ENCODE results near the gene CTSF. TPM values are rescaled to one million over a fixed set of nuclear protein-coding genes. Genes with fewer than 3 reads are reported as not detected.
A peak's percentile ranks its signal among the peaks of the same experiment; 100 is the strongest.

CTSF gene
- total and polyA plus RNA-seq, 2 of the 13 experiments (the other 11 are each of a cell fraction or from before 2014, with no cell fraction given): not detected

- TF ChIP-seq NFAT5 (CRISPR knock-in tag; IDR thresholded peaks at IDR 0.05): no peak
- TF ChIP-seq, protein P1, sequence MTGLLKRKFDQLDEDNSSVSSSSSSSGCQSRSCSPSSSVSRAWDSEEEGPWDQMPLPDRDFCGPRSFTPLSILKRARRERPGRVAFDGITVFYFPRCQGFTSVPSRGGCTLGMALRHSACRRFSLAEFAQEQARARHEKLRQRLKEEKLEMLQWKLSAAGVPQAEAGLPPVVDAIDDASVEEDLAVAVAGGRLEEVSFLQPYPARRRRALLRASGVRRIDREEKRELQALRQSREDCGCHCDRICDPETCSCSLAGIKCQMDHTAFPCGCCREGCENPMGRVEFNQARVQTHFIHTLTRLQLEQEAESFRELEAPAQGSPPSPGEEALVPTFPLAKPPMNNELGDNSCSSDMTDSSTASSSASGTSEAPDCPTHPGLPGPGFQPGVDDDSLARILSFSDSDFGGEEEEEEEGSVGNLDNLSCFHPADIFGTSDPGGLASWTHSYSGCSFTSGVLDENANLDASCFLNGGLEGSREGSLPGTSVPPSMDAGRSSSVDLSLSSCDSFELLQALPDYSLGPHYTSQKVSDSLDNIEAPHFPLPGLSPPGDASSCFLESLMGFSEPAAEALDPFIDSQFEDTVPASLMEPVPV (CRISPR knock-in tag; IDR thresholded peaks at IDR 0.05): no peak
- TF ChIP-seq TOE1 (CRISPR knock-in tag; IDR thresholded peaks at IDR 0.05): no peak
- 0 out of 2 replicates have a peak, but pooled peaks have one; percentile 10 for TF ChIP-seq PPARG (CRISPR knock-in tag; conservative IDR thresholded peaks at IDR 0.05)
- 0 out of 2 replicates have a peak, but pooled peaks have one; percentile 23 for TF ChIP-seq ZNF232 (CRISPR knock-in tag; IDR thresholded peaks at IDR 0.05; ENCODE audit: borderline replicate concordance)
- peak; percentile 74; the same call in 1 of the 2 replicates for TF ChIP-seq ZNF333 (CRISPR knock-in tag; IDR thresholded peaks at IDR 0.05; ENCODE audit: borderline replicate concordance)
- no peak; the same call in 1 of the 2 replicates for TF ChIP-seq CERS6 (CRISPR knock-in tag; IDR thresholded peaks at IDR 0.05)
- TF ChIP-seq ZFX (CRISPR knock-in tag; IDR thresholded peaks at IDR 0.05; ENCODE audit: low read depth): peak; percentile 99
- TF ChIP-seq GATAD1 (CRISPR knock-in tag; IDR thresholded peaks at IDR 0.05): 0 out of 2 replicates have a peak, but pooled peaks have one; percentile 33
- TF ChIP-seq, protein P2, sequence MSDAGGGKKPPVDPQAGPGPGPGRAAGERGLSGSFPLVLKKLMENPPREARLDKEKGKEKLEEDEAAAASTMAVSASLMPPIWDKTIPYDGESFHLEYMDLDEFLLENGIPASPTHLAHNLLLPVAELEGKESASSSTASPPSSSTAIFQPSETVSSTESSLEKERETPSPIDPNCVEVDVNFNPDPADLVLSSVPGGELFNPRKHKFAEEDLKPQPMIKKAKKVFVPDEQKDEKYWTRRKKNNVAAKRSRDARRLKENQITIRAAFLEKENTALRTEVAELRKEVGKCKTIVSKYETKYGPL (CRISPR knock-in tag; IDR thresholded peaks at IDR 0.05): no peak
- no peak for TF ChIP-seq KAT2B (IDR thresholded peaks at IDR 0.05; ENCODE audit: borderline replicate concordance, low read depth, low read length)
- no peak for TF ChIP-seq REXO4 (CRISPR knock-in tag; IDR thresholded peaks at IDR 0.05; ENCODE audit: borderline replicate concordance)
- TF ChIP-seq RBFOX2 (IDR thresholded peaks at IDR 0.05; ENCODE audit: low read depth, low read length): peak; percentile 90
- TF ChIP-seq RBM22 (optimal IDR thresholded peaks at IDR 0.05; ENCODE audit: low read length): no peak
- TF ChIP-seq CBX5 (CRISPR knock-in tag; IDR thresholded peaks at IDR 0.05; ENCODE audit: borderline replicate concordance): no peak
- peak; percentile 98 for TF ChIP-seq SP4 (CRISPR knock-in tag; IDR thresholded peaks at IDR 0.05)
- TF ChIP-seq ZNF777 (CRISPR knock-in tag; IDR thresholded peaks at IDR 0.05): peak; percentile 99
- no peak for TF ChIP-seq ZNF180 (CRISPR knock-in tag; IDR thresholded peaks at IDR 0.05; ENCODE audit: borderline replicate concordance, low read depth)
- 0 out of 2 replicates have a peak, but pooled peaks have one; percentile 29 for TF ChIP-seq MEIS2 (CRISPR knock-in tag; IDR thresholded peaks at IDR 0.05)
- TF ChIP-seq ZNF260 (CRISPR knock-in tag; IDR thresholded peaks at IDR 0.05; ENCODE audit: borderline replicate concordance, low read depth): no peak
Measured at GRCh38 chr11:66545701-66546367, 22.6 kb downstream of the CTSF start, which contains the start of gene ZDHHC24 (continued).
